Muscle layer of colon (tissue), 2 donors: ENCODE measurements around the gene ZNF670.
A peak's percentile ranks its signal among the peaks of the same experiment; 100 is the strongest.
"Not testable (repeated sequence)": the region's sequence is repeated elsewhere in the genome, so short reads cannot be mapped to it uniquely, and the experiment has no call there.

Source experiments
- H3K27ac ChIP-seq: one replicate; pipeline ENCODE4 v1.7.0; 2013; ENCODE audit warnings: low read depth, mild to moderate bottlenecking, low read length, moderate library complexity
- H3K27me3 ChIP-seq, 2 donors: one replicate each; pipeline ENCODE4 v1.7.0; 2013; ENCODE audit warnings: low read length in 2 of 2, mild to moderate bottlenecking in 2 of 2; ENCODE audit not compliant: insufficient read depth in 2 of 2, control insufficient read depth in 1 of 2
- H3K36me3 ChIP-seq: one replicate; pipeline ENCODE4 v1.7.0; 2013; ENCODE audit warnings: mild to moderate bottlenecking, low read length; ENCODE audit not compliant: insufficient read depth
- H3K4me1 ChIP-seq: one replicate; pipeline ENCODE4 v1.7.0; 2013; ENCODE audit warnings: mild to moderate bottlenecking, low read length; ENCODE audit not compliant: insufficient read depth
- H3K4me3 ChIP-seq, 2 donors: one replicate each; pipeline ENCODE4 v1.7.0; 2013; ENCODE audit warnings: low read length in 2 of 2, low read depth in 1 of 2, mild to moderate bottlenecking in 1 of 2, moderate library complexity in 1 of 2
- H3K9ac ChIP-seq: one replicate; pipeline ENCODE4 v1.7.0; 2013; ENCODE audit warnings: low read length
- H3K9me3 ChIP-seq: one replicate; pipeline ENCODE4 v1.7.0; 2013; ENCODE audit warnings: mild to moderate bottlenecking, low read length
- donor health status: abdominal sarcoma.
- donor health status: Adenocarcinoma of cecum.

The ZNF670 gene

GRCh38 chr1:247077876-247078257 is 744 bp downstream of the ZNF670 start:
- peak overlapping the region; percentile 72 for H3K27ac ChIP-seq
- H3K4me1 ChIP-seq, result peaks cover 11% of the 10 kb centered on the region
- H3K27me3 ChIP-seq, result no peaks in the 10 kb centered on the region
- H3K36me3 ChIP-seq, result no peaks in the 10 kb centered on the region
- no peaks in the 10 kb centered on the region for H3K9me3 ChIP-seq
- H3K4me3 ChIP-seq, result peak overlapping the region; percentile 89 to 91
- peak overlapping the region; percentile 28 for H3K9ac ChIP-seq

GRCh38 chr1:247077213-247077612 is 1.4 kb downstream of the ZNF670 start:
- Histone ChIP-seq H3K4me3 (peak overlapping the region in 1 of 2 donors; percentile 89), H3K36me3 (no peaks in the 10 kb centered on the region), H3K27me3 (no peaks in the 10 kb centered on the region), H3K4me1 (peaks cover 11% of the 10 kb centered on the region), H3K9me3 (no peaks in the 10 kb centered on the region), H3K9ac (peak overlapping the region; percentile 28), H3K27ac (no peak overlapping the region)

GRCh38 chr1:247070645-247071044 is 8.0 kb downstream of the ZNF670 start:
- no peaks in the 10 kb centered on the region for H3K9me3 ChIP-seq
- H3K27ac ChIP-seq, result no peak overlapping the region
- H3K9ac ChIP-seq, result no peak overlapping the region

GRCh38 chr1:247064304-247064703 is 14.3 kb downstream of the ZNF670 start:
- H3K36me3 ChIP-seq, result no peaks in the 10 kb centered on the region
- no peaks in the 10 kb centered on the region for H3K4me1 ChIP-seq
- H3K4me3 ChIP-seq, result no peak overlapping the region
- H3K9ac ChIP-seq, result no peak overlapping the region
- H3K27ac ChIP-seq, result no peak overlapping the region
- H3K27me3 ChIP-seq, result no peaks in the 10 kb centered on the region
- H3K9me3 ChIP-seq, result no peaks in the 10 kb centered on the region

More at GRCh38 chr1:247070645-247071044, 8.0 kb downstream of the ZNF670 start:
- Histone ChIP-seq H3K36me3 (no peaks in the 10 kb centered on the region), H3K27me3 (no peaks in the 10 kb centered on the region), H3K4me3 (no peak overlapping the region), H3K4me1 (no peaks in the 10 kb centered on the region)

GRCh38 chr1:247060771-247061170 is 17.8 kb downstream of the ZNF670 start:
- Histone ChIP-seq H3K9me3 (peaks cover 6% of the 10 kb centered on the region), H3K27me3 (no peaks in the 10 kb centered on the region), H3K4me1 (no peaks in the 10 kb centered on the region), H3K9ac (no peak overlapping the region), H3K27ac (no peak overlapping the region), H3K36me3 (no peaks in the 10 kb centered on the region), H3K4me3 (no peak overlapping the region)

GRCh38 chr1:247056071-247056470 is 22.5 kb downstream of the ZNF670 start:
- Histone ChIP-seq H3K27ac (no peak overlapping the region), H3K9ac (no peak overlapping the region), H3K27me3 (no peaks in the 10 kb centered on the region), H3K9me3 (peaks cover 9% of the 10 kb centered on the region), H3K4me3 (no peak overlapping the region), H3K4me1 (no peaks in the 10 kb centered on the region), H3K36me3 (no peaks in the 10 kb centered on the region)

- no peak overlapping the region for H3K4me3 ChIP-seq
- H3K4me1 ChIP-seq, result no peaks in the 10 kb centered on the region
- H3K36me3 ChIP-seq, result no peaks in the 10 kb centered on the region
- H3K9ac ChIP-seq, result no peak overlapping the region
- H3K27me3 ChIP-seq, result no peaks in the 10 kb centered on the region
- H3K27ac ChIP-seq, result no peak overlapping the region
- peaks cover 9% of the 10 kb centered on the region for H3K9me3 ChIP-seq
Measured at GRCh38 chr1:247054992-247055415, 23.6 kb downstream of the ZNF670 start.

GRCh38 chr1:247047702-247048101 is 30.9 kb downstream of the ZNF670 start:
- Histone ChIP-seq H3K27me3 (no peaks in the 10 kb centered on the region), H3K4me1 (no peaks in the 10 kb centered on the region), H3K9me3 (no peaks in the 10 kb centered on the region), H3K27ac (no peak overlapping the region), H3K4me3 (no peak overlapping the region), H3K36me3 (no peaks in the 10 kb centered on the region), H3K9ac (no peak overlapping the region)

GRCh38 chr1:247047260-247047659 is 31.4 kb downstream of the ZNF670 start:
- Histone ChIP-seq H3K27me3 (no peaks in the 10 kb centered on the region), H3K9me3 (no peaks in the 10 kb centered on the region), H3K4me3 (no peak overlapping the region), H3K36me3 (no peaks in the 10 kb centered on the region), H3K9ac (no peak overlapping the region), H3K27ac (no peak overlapping the region), H3K4me1 (no peaks in the 10 kb centered on the region)

GRCh38 chr1:247043406-247043805 is 35.2 kb downstream of the ZNF670 start:
- Histone ChIP-seq H3K9me3 (peaks cover under 1% of the 10 kb centered on the region), H3K4me1 (no peaks in the 10 kb centered on the region), H3K9ac (no peak overlapping the region), H3K27ac (no peak overlapping the region), H3K27me3 (no peaks in the 10 kb centered on the region), H3K4me3 (no peak overlapping the region), H3K36me3 (no peaks in the 10 kb centered on the region)

GRCh38 chr1:247037511-247038320 is 40.9 kb downstream of the ZNF670 start:
- H3K9me3 ChIP-seq, result peaks cover 17% of the 10 kb centered on the region
- H3K27me3 ChIP-seq, result no peaks in the 10 kb centered on the region
- H3K9ac ChIP-seq, result no peak overlapping the region
- H3K4me3 ChIP-seq, result no peak overlapping the region
- no peak overlapping the region for H3K27ac ChIP-seq
- H3K4me1 ChIP-seq, result no peaks in the 10 kb centered on the region
- peaks cover 19% of the 10 kb centered on the region for H3K36me3 ChIP-seq

GRCh38 chr1:247032306-247032705 is 46.3 kb downstream of the ZNF670 start:
- not testable (repeated sequence) for H3K27ac ChIP-seq, H3K27me3 ChIP-seq, H3K9me3 ChIP-seq, H3K4me1 ChIP-seq, H3K9ac ChIP-seq, H3K4me3 ChIP-seq
- H3K36me3 ChIP-seq, result peaks cover 10% of the 10 kb centered on the region
